ENCODE results near the gene PEX1. TPM values are rescaled to one million over a fixed set of nuclear protein-coding genes. Genes with fewer than 3 reads are reported as not detected.
"Not testable (repeated sequence)": the region's sequence is repeated elsewhere in the genome, so short reads cannot be mapped to it uniquely, and the experiment has no call there.

Gene PEX1
- total RNA-seq, 1 donor from 2014 or later: 21.8 TPM

DNA sequence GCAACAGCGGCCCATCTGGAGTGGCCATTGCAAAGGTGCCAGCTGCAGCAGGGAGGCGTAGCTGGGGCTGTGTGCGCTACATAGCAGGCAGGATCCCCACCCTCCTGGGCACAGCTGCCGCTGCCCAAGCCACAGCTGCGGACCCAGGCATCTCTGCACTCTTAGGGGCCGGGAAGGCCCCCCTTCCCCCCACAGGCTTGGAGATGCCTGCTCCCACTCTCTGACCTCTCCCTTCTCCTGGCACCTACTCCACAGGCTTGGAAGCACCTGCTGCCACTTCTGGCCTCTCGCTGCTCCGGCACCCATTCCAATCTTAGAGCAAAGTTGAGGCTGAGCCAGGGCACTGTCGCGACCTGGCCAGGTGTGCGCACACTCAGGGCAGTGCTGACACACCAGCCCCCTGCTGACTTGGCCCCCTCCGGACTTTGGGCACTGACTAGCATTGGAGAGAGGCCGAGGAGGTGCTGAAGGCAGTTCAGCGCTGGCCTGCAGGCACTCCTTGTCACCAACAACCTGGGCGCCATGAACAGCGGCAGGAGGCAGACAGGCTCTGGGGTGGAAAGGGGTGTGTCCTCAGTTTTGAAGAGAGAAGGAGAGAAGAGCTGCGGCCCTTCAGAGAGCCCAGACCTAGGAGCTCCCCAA lies 18.7 kb upstream of the PEX1 start:
- TF ChIP-seq CTCF (IDR thresholded peaks at IDR 0.05): no peak
- no peak overlapping the region for H3K4me3 Mint-ChIP-seq
- POLR2A ChIA-PET: no interaction called here
- no peaks in the 10 kb centered on the region for H3K4me1 Mint-ChIP-seq
- DNase-seq: no peak
- ATAC-seq (ENCODE audit: low read depth): no peak
- intact Hi-C loops (cut with micrococcal nuclease): no loop called here
- peaks cover 4% of the 10 kb centered on the region for H3K27me3 Mint-ChIP-seq
- no peaks in the 10 kb centered on the region for H3K9me3 Mint-ChIP-seq
- H3K27ac Mint-ChIP-seq: no peak overlapping the region
- H3K36me3 Mint-ChIP-seq (ENCODE audit: low read depth): no peaks in the 10 kb centered on the region
- CTCF ChIA-PET: no interaction called here

GRCh38 chr7:92545116-92545515 lies 16.8 kb upstream of the PEX1 start:
- H3K4me3 Mint-ChIP-seq; H3K4me1 Mint-ChIP-seq; CTCF ChIA-PET; H3K27ac Mint-ChIP-seq; H3K9me3 Mint-ChIP-seq; H3K27me3 Mint-ChIP-seq; ATAC-seq (ENCODE audit: low read depth); DNase-seq; POLR2A ChIA-PET; H3K36me3 Mint-ChIP-seq (ENCODE audit: low read depth); intact Hi-C loops (cut with micrococcal nuclease): not testable (repeated sequence)

DNA sequence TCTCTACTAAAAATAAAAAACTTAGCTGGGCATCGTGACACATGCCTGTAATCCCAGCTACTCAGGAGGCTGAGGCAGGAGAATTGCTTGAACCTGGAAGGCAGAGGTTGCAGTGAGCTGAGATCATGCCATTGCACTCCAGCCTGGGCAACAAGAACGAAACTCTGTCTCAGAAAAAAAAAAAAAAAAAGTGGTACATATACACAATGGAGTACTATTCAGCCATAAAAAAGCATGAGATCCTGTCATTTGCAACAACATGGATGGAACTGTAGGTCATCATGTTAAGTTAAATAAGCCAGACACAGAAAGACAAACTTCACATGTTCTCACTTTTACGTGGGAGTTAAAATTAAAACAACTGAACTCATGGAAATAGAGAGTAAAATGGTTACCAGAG lies 15.2 kb upstream of the PEX1 start:
- H3K27ac Mint-ChIP-seq; POLR2A ChIA-PET; H3K36me3 Mint-ChIP-seq (ENCODE audit: low read depth); H3K27me3 Mint-ChIP-seq; H3K9me3 Mint-ChIP-seq; H3K4me1 Mint-ChIP-seq; intact Hi-C loops (cut with micrococcal nuclease); CTCF ChIA-PET; DNase-seq; ATAC-seq (ENCODE audit: low read depth); H3K4me3 Mint-ChIP-seq: not testable (repeated sequence)

DNA sequence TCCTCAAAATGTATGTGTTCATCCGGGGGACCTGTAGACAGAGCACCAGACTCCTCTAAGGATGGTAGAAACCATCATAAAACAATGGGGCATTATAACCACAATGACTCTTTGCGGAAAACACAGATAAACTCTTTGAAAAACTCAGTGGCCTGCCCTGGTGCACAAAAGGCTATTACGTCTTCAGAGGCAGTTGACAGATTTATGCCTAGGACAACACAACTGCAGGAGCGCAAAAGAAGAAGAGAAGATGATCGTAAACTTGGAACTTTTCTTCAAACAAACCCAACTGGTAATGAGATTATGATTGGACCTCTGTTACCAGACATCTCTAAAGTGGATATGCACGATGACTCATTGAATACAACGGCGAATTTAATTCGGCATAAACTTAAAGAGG lies 6.3 kb upstream of the PEX1 start:
- peaks cover 24% of the 10 kb centered on the region for H3K4me1 Mint-ChIP-seq
- ChIA-PET CTCF (no interaction called here), POLR2A (no interaction called here)
- no peaks in the 10 kb centered on the region for H3K9me3 Mint-ChIP-seq
- intact Hi-C loops (cut with micrococcal nuclease): no loop called here
- ATAC-seq (ENCODE audit: low read depth): no peak
- peaks cover 86% of the 10 kb centered on the region for H3K36me3 Mint-ChIP-seq (ENCODE audit: low read depth)
- no peak for TF ChIP-seq CTCF (IDR thresholded peaks at IDR 0.05)
- no peaks in the 10 kb centered on the region for H3K27me3 Mint-ChIP-seq
- H3K27ac Mint-ChIP-seq: no peak overlapping the region
- DNase-seq: no peak
- H3K4me3 Mint-ChIP-seq: no peak overlapping the region

DNA sequence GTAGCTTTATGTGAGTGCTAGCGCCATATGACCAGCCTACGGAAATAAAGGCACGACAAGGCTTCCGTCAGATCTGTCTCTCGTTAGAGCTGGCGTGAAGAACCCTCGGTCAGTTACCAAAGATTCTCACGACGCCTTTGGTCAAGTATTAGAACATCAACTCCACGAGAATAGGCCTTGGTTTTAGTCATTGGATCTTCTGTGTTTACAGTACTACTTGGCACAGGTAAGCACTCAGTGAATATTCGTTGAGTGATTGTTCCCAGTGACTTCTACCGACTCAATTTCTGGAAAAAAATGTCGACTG lies 591 bp upstream of the PEX1 start:
- no peaks in the 10 kb centered on the region for H3K9me3 Mint-ChIP-seq
- H3K27me3 Mint-ChIP-seq: no peaks in the 10 kb centered on the region
- ATAC-seq (ENCODE audit: low read depth): no peak
- POLR2A ChIA-PET: interaction anchor here (0.6 to 2.3 kb wide), 18 partner anchors 7 to 703 kb away, joined by 3 to 41 read pairs (median 4); partner anchors contain the start of genes ANKIB1, CYP51A1, FAM133B and GATAD1
- no peak for DNase-seq
- H3K4me1 Mint-ChIP-seq: peaks cover 25% of the 10 kb centered on the region
- peaks cover 51% of the 10 kb centered on the region for H3K36me3 Mint-ChIP-seq (ENCODE audit: low read depth)
- peak overlapping the region; percentile 89 for H3K4me3 Mint-ChIP-seq
- CTCF ChIA-PET: interaction anchor here (0.7 to 3.1 kb wide), 5 partner anchors 11 to 589 kb away, joined by 3 to 21 read pairs (median 4); partner anchors contain the start of genes GATAD1 and SAMD9
- TF ChIP-seq CTCF (IDR thresholded peaks at IDR 0.05): no peak
- intact Hi-C loops (cut with micrococcal nuclease): loop anchor here (1.0 to 5.0 kb wide), 14 partner anchors 61 to 1983 kb away; partner anchors contain the start of genes AKAP9, ANKIB1, CYP51A1 and FAM133B
- peak overlapping the region; percentile 93 for H3K27ac Mint-ChIP-seq

DNA sequence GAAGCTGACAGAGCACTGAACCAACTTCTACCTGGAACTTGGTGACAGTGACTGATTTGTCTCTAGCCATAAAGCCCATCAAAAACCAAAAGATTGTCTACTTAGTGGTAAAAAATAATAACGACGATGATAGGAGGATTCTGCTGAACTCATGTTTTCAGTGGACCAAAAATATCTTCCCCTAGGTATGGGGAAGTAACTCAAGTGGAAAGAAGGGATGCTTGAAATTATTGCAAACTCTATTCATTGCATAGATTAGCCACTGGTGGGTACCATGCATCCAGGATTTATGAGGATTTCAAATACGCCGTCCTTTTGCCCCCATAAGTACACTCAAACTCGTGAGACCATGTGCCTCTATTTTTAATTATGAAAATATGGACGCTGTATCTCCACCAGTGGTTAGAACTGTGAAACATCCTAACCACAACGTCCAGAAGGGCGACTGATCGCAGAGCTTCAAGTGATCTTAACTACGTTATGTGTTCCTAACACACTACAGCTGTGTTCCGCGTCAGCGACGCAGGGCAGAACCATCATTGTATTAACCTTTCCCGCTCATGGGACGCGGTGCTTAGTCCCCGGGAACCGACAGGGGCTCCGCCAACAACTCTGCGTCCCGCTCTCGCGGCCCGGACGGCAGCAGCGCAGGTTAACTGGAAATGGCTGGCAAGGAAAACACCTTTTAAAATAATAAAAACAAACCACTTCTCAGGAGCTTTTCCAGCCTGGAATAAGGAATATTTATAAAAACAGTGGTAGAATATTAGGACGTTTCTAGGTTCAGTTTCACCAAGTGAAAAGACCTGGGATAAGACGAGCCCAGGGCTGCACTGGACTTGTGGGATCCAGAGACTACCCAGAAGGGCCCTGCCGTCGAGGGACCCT lies 776 bp downstream of the PEX1 start:
- ChIA-PET CTCF (interaction anchor here (0.9 to 3.1 kb wide), 3 partner anchors 9 to 83 kb away, joined by 3 to 21 read pairs (median 4); partner anchors contain the start of gene GATAD1), POLR2A (interaction anchor here (1.1 to 2.3 kb wide), 6 partner anchors 63 to 647 kb away, joined by 3 to 41 read pairs (median 12); partner anchors contain the start of genes ANKIB1, CYP51A1, FAM133B and GATAD1)
- peaks cover 24% of the 10 kb centered on the region for H3K4me1 Mint-ChIP-seq
- peak overlapping the region; percentile 89 for H3K4me3 Mint-ChIP-seq
- H3K27ac Mint-ChIP-seq: peak overlapping the region; percentile 93
- DNase-seq (peak; percentile 33), ATAC-seq (ENCODE audit: low read depth) (no peak)
- no peaks in the 10 kb centered on the region for H3K9me3 Mint-ChIP-seq
- H3K27me3 Mint-ChIP-seq: no peaks in the 10 kb centered on the region
- intact Hi-C loops (cut with micrococcal nuclease): loop anchor here (1.0 to 5.0 kb wide), 15 partner anchors 63 to 1985 kb away; partner anchors contain the start of genes AKAP9, ANKIB1, CYP51A1 and FAM133B
- no peak for TF ChIP-seq CTCF (IDR thresholded peaks at IDR 0.05)
- peaks cover 37% of the 10 kb centered on the region for H3K36me3 Mint-ChIP-seq (ENCODE audit: low read depth)

Measured in activated B cell treated with CpG ODN at 0.5 μM for 24 hours (primary cell).